ENCODE data around the gene ORAI3.

Gene ORAI3

GRCh38 chr16:30996985-30997724 lies 48.3 kb downstream of the ORAI3 start:
- no peaks in the 10 kb centered on the region for H3K36me3 Mint-ChIP-seq

DNA sequence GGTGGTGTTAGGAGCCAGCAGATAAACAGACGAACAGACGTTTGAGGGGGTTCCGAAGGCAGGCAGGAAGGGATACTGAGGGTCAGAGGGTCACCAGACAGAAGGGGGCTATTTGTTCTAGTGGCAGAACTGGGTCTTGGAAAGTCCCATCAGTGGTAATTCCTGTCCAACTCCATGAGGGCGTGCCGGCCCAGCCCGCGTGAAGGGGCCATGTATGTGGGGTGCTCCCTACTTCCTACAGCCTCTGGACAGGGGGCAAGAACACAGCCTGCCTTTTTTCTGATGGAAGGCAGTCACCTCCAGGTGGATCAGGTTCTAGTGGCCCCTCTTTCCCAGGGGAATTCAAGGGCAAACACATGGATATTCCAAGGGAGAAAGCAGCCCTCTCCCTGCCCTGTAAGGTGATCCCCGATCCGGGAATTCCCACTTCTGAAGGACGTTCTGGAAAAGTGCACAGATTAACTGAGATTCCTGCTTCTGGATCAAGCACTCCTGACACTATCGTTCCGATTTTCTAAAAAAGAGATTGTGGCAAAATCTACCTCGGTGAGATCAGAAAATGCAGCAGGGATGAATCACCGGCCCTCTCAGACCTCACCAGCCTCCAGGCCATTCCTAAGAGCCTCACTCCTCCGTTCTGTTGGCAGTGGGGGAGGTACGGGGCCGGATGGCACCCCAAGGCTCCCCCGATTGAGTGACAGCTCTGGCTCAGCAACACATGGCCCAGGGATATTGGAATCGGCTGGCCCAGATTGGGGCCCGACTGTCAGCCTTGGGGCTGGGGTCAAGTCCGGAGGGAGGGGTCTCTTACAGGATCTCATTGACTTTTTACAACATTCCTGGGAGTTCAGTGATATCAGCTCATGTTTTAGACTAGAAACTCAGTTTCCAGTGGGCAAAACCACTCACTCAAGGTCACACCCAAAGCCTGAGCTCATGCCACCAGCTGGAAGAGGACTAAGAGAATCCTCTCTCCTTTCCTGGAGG lies 49.1 kb downstream of the ORAI3 start:
- no peak for ATAC-seq
- Mint-ChIP-seq H3K4me3 (peak overlapping the region; percentile 77), H3K27ac (peak overlapping the region; percentile 85), H3K9me3 (no peaks in the 10 kb centered on the region), H3K4me1 (peaks cover 15% of the 10 kb centered on the region), H3K36me3 (no peaks in the 10 kb centered on the region)
- no peak for DNase-seq (ENCODE audit: low spot score in 2 of 2)

More at GRCh38 chr16:30996985-30997724, 48.3 kb downstream of the ORAI3 start:
- Mint-ChIP-seq H3K4me3 (peak overlapping the region; percentile 77), H3K9me3 (no peaks in the 10 kb centered on the region), H3K4me1 (peaks cover 21% of the 10 kb centered on the region), H3K27ac (peak overlapping the region; percentile 85)
- peak; percentile 92 for ATAC-seq
- peak; percentile 74 to 82 for DNase-seq (ENCODE audit: low spot score in 2 of 2)

DNA sequence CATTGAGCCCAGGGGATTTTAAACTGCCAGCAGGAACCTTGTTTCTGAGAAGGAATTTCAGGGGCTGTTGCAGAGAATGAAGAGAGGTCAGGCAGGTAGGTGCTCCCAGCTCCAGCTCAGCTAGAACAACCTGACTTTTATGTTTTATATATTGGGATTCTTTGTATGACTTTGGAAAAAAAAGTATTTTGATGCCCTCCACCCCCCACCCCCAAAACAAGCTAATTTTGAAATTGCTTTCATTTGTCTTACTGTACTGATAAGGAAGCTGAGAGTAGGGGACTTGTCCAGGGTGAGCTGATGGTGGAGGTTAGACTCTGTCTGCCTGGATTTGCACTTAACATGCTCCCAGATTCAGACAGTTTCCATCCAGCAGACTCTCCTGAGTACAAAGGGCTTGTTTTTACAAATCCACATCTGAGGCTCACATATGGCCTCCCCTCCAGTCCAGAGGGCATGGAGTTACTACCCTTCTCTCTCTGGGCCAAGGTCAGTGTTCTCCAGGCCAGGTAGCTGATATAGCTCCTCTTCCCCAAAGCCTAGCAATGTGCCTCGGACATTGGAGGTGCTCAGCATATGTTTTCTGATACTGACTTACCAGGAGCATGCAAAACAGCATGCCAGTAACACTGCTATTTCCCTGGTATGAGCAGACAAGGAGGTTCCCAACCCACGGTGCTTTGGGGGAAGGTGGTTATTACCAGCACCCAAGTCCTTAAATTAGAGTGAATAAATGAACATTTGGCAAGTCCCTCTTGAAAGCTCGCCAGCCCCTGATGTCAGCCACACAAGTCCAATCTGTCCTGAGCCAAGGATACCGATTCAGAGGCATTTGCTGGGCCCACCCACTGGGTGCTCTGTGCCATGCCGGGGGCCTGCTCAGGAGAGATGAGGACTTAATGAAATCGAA lies 50.2 kb downstream of the ORAI3 start:
- Mint-ChIP-seq H3K4me3 (no peak overlapping the region), H3K9me3 (no peaks in the 10 kb centered on the region)
- ATAC-seq: no peak

GRCh38 chr16:31000671-31001382 lies 52.0 kb downstream of the ORAI3 start:
- no peaks in the 10 kb centered on the region for H3K9me3 Mint-ChIP-seq
- ATAC-seq (no peak), DNase-seq (ENCODE audit: low spot score in 2 of 2) (no peak)
- no peaks in the 10 kb centered on the region for H3K4me1 Mint-ChIP-seq
- H3K27ac Mint-ChIP-seq: no peak overlapping the region
- H3K4me3 Mint-ChIP-seq: no peak overlapping the region
- H3K36me3 Mint-ChIP-seq: no peaks in the 10 kb centered on the region

More for the DNA sequence above, 50.2 kb downstream of the ORAI3 start:
- Mint-ChIP-seq H3K27ac (no peak overlapping the region), H3K36me3 (no peaks in the 10 kb centered on the region), H3K4me1 (peaks cover 12% of the 10 kb centered on the region)
- no peak for DNase-seq (ENCODE audit: low spot score in 2 of 2)

DNA sequence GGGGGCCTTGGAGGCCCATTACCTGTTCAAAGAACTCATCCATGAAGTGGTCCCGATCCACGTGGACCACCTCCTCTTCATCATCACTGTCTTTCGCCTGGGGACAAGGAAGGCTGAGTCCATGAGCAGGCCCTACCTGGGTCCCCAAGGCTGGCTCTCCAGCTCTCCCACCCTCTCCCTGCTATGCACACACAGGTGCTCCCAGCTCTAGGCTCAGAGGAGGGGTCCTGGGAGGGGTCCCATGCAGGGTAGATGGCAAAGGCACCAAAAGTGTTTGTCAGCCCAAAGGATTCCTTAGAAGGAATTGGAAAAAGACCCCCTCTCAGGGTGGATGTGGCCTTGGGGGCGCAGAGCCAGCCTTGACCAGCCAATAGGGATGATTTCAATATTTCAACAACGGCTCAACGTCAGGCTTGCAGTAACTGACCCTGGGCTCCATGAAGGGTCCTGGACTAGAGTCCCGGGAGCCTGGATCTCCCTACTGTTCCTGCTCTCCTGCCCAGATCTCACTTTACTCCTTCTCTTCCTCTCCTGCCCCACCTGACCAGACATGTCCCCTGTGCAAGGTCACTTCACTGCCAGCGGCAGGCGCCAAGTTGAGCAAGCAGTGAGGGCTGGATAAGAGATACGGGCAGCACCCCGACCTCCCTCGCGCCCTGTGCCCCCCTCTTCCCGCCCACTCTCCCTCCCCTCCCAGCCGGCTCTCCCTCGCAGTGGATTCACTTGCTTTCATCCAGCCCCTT lies 52.8 kb downstream of the ORAI3 start:
- H3K36me3 Mint-ChIP-seq: no peaks in the 10 kb centered on the region
- no peak for DNase-seq (ENCODE audit: low spot score in 2 of 2)
- no peaks in the 10 kb centered on the region for H3K9me3 Mint-ChIP-seq
- no peak for ATAC-seq
- no peaks in the 10 kb centered on the region for H3K4me1 Mint-ChIP-seq
- no peak overlapping the region for H3K4me3 Mint-ChIP-seq
- no peak overlapping the region for H3K27ac Mint-ChIP-seq

DNA sequence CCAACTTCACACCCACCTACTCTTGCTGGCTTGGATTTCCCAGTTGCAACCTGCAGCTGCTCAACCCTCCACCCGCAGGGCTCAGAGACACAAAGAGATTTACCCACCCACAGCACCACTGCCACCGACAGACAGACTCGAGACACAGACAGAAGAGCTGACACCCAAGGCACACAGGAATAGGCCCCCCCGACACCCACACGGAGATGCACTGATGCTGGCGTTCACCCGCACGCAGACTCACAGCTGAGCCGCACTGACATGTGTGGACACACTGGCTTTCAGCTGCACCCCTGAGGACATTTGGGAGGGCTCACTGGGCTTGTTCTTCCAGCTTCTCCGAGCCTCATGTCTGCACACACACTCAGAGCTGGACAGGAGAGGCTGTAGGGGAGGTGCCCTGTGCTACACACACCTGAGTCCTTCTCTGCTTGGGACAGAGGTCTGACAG lies 53.4 kb downstream of the ORAI3 start:
- Mint-ChIP-seq H3K4me1 (no peaks in the 10 kb centered on the region), H3K27ac (no peak overlapping the region), H3K36me3 (no peaks in the 10 kb centered on the region), H3K4me3 (no peak overlapping the region), H3K9me3 (no peaks in the 10 kb centered on the region)
- DNase-seq (ENCODE audit: low spot score in 2 of 2) (no peak), ATAC-seq (no peak)

DNA sequence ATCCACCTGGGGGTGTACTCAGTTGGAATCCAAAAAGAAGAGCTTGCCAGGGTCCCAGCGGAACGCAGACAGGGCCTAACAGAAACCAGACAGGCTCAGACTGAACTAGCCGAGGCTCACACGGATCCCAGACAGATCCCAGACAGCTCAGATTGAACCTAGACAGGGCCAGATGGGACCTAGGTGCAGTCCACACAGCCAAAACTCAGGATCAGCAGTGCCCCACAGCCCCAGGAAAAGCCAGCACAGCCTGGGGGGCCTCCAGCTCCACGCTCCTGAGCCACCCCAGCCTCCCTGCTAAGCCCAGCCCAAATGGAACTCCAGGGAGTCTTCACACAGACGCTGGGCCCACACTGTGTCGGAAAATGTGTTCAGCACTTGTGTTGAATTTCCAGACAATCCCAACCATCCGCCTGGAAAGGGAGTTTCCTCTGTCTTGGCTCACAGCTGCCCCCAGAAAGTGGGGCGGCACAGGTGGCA lies 54.0 kb downstream of the ORAI3 start:
- no peaks in the 10 kb centered on the region for H3K4me1 Mint-ChIP-seq
- no peak overlapping the region for H3K4me3 Mint-ChIP-seq
- H3K36me3 Mint-ChIP-seq: no peaks in the 10 kb centered on the region
- DNase-seq (ENCODE audit: low spot score in 2 of 2) (no peak), ATAC-seq (peak; percentile 9)
- no peaks in the 10 kb centered on the region for H3K9me3 Mint-ChIP-seq
- H3K27ac Mint-ChIP-seq: peak overlapping the region; percentile 1

- ATAC-seq (no peak), DNase-seq (ENCODE audit: low spot score in 2 of 2) (no peak)
- H3K4me1 Mint-ChIP-seq: no peaks in the 10 kb centered on the region
- peak overlapping the region; percentile 1 for H3K27ac Mint-ChIP-seq
- H3K9me3 Mint-ChIP-seq: no peaks in the 10 kb centered on the region
- H3K4me3 Mint-ChIP-seq: no peak overlapping the region
- no peaks in the 10 kb centered on the region for H3K36me3 Mint-ChIP-seq
Measured at GRCh38 chr16:31003744-31004143, 54.9 kb downstream of the ORAI3 start.

All from stimulated activated effector memory CD8-positive, alpha-beta T cell treated with anti-CD3 and anti-CD28 coated beads, Interleukin-12 subunit alpha, Interleukin-12 subunit beta, amount 100 ng/mL, for 72 hours (primary cell).